ENCODE measurements around the gene GRM7.

GRCh38 chr3:7790141-7790540 lies 929.2 kb downstream of the GRM7 start:
- TF ChIP-seq CTCF (IDR thresholded peaks at IDR 0.05) (no peak), POLR2A (IDR thresholded peaks at IDR 0.05) (no peak)
